ENCODE data around the gene DDC.
"Not testable (repeated sequence)": the region's sequence is repeated elsewhere in the genome, so short reads cannot be mapped to it uniquely, and the experiment has no call there.

The DDC gene

GRCh38 chr7:50479743-50480517 is 85.3 kb downstream of the DDC start:
- no peak for FAIRE-seq

- no peak for FAIRE-seq
Measured at GRCh38 chr7:50477640-50478039, 87.6 kb downstream of the DDC start.

DNA sequence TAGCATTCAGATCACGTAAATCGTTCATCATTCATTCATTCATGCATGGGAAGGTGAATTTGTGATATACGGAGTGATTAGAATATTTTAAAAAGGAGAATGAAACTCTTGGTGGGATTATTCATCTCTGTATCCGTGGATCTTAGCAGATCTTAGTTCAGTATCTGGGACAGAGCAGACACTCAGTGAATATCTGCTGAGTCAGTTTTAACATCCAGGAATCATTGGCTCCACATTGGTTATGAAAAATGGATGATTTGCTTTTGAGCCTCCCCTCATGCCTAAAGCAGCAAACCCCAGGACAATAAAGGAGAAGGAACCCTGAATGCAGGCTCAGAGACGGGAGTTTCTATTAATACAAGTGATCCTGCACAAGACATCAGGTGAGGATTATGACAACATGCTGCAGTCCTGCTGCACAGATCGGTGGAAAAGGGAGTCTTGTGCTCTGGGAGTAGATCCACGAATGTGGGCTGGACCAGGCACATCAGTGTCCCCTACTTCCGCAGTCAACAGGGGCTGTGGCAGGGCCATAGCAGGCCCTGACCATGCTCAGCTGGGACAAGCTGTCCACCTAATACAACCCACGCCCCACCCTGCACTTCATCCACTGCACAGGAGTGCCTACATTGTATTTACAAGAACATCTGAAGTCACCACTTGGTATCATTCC is 88.1 kb downstream of the DDC start:
- FAIRE-seq = no peak

DNA sequence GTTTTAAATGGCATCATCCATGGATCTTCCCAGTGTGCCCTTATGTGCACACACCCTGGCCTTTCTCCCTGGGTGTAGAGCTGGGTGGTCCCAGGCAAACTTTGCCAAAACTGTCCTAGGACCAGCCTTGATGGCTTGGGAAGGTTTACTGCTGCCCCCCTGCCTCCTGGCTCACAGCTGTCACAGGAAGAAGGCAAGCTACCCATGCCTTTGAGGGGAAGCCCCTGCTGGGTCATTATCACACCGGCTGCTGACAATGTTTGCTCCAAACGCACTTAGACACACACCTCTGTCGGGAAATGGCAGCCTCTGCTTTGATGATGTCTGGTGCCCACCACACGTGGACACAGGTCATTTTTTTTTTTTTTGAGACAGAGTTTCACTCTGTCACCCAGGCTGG is 89.9 kb downstream of the DDC start:
- FAIRE-seq = no peak

DNA sequence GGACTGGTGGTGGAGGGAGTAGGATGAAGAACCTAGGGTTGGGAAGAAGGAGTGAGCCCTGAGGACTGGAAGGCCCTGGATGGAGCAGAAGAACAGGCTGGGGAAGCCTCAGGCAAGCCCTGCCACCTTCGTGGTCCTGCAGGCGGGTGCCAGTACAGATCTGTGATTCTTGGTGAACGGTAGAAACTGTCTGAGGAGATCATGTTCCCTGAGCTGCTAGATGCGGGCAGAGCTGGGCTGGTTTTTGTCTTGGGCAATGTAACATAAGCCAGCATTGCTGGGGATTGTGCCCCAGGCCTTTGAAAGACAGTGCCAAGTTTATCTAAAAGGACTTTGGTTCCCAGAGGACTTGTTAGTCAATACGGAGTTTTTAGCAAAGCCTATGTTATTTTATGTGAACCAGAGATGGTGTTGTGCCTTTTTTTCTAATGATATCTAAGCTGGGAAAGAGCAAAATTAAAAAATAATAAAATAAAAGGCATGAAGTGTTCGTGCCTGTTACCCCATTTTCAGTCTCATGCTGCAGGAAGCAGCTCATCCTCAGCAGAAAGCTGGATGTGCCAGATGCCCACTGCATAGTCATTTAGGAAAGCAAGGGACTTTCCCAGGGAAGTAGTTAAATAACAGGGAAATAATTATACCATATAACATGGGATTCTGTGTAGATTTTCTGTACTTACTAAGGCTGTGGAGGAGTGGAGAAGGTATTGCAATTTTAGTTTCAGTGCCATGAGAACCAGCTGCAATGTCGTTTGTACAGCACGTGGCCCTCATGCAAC is 90.6 kb downstream of the DDC start:
- no peak for FAIRE-seq

GRCh38 chr7:50473531-50473930 is 91.7 kb downstream of the DDC start:
- no peak for FAIRE-seq

DNA sequence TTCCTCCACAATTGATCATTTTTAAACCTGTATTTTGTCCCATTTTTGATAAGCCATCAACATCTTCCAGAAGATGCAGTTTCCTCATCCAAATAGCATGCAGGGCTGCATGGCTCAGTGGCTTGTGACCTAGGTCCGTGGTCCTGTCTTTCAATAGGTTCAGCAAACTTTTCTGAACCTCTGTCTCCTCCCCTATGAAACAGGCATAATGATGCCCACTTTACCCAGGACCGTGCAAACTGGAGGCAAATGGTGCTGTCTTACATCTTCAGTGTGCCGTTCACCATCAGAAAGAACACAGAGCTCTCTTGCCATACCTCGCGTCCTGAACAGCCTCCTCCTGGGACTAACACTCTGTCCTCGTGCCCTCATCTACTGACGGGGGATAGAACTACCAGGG is 92.8 kb downstream of the DDC start:
- FAIRE-seq = no peak

DNA sequence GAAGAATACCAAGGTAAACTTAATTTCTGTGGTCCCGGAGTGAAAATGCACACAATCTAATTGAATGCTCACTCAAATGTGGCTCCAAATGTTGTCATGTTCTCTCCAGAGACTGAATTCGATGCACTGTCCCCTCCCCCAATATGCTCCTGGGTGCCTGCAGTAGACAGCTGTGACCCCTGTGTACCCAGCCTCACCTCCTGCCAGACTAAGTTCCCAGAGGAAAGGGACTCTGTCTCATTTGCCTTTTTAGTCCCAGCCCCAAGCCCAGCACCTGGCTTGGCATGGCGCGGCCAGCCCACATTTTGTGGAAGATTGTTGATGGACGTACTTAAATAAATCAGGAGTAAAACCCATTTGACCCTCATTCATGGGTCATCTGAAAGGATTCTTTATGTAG is 93.2 kb downstream of the DDC start:
- FAIRE-seq = no peak

DNA sequence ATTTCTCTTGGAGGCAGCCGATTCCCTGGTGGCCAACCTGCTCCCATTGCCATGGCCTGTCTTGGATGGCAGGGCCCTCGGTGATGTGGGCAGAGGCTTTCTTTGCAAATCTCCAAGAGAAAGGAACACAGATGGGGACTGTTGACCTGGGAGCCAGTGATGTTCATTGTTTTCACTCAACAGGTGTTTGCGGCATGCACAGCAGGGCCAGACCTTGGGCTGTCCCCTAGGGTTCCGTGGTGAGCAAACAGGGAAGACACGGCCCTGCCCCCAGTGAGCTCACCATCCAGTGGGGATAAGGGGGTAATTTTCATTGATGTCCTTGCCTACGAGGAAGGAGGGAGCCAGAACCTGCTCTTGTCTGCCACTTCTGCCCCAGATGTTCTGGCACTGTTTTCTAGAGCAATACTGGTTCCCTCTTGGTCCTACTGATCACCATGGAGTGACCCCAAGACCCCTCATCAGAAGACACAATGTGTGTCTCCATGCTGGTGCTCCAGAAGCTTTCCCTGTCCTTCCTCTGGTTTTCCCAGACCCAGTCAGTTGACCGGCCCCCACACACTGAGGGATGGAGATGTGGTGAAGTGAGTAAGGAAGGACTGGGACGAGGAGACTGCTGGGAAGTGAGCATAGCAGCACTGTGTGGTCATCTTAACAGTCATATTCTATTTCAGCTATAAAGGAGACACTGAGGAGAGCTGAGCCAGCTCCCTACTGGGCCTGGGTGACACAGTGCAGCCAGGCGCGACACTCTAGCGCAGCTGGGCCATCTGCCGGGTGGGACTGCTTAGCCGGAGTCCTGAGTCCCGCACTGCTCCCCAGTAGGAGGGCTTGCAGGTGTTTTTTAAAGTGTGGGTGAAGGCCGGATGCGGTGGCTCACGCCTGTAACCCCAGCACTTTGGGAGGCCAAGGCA is 94.7 kb downstream of the DDC start:
- no peak for FAIRE-seq

DNA sequence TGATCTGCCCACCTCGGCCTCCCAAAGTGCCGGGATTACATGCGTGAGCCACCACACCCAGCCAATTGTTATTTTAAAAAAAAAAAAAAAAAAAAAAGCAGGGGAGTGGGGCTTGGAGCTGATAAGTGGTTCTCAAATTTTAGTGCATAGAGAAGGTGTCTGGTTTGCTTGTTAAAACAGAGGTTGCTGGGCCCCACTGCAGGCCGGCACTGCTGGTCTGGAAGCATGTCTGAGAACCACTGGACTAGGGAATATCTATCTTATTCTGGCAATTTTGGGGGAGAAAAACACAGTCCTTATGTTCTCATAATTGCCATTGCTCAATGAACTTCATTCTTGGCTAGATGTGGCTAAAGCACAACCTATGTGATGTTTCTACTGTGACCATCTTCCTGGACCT is 96.0 kb downstream of the DDC start:
- FAIRE-seq = no peak

DNA sequence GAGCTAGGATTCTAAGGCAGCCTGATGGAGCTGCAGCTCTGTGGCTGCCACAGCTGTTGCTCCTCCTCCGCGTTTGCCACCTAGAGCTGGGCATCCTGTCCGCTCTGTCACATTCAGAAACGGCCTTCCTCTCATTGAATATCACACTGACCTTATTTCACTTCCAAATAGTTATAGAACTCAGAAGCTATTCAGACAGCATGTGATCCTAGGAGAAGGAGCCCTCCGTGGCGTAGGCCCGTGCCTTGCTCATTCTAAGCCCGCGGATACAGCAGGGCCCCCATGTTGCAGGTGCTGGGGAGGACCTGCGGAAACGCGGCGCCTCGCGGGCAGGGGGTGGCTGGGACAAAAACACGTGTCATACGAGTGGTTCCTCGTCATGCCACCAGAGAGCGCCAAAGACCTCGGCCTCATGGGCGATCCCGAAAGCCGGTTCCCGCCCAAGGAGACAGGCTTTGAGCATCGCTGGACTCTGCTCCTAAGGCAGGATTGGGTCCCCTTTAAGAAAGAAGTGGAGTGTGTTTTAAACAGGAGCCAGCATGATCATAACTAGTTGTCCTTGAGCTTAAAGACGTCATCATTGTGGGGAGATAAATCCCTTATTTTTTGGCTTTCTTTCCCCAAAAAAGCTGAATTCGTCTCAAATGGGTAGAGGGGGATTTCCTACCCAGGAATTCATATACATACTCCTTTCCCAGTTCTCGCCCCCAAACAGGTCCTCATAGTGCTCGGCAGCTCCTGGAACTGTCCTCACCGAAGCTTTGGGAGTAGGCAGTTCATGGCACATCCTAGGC is 97.2 kb downstream of the DDC start:
- no peak for FAIRE-seq

GRCh38 chr7:50466815-50467585 is 98.2 kb downstream of the DDC start:
- no peak for FAIRE-seq

- FAIRE-seq = no peak
Measured at GRCh38 chr7:50463035-50463434, 102.2 kb downstream of the DDC start.

GRCh38 chr7:50462361-50462760 is 102.8 kb downstream of the DDC start:
- no peak for FAIRE-seq

DNA sequence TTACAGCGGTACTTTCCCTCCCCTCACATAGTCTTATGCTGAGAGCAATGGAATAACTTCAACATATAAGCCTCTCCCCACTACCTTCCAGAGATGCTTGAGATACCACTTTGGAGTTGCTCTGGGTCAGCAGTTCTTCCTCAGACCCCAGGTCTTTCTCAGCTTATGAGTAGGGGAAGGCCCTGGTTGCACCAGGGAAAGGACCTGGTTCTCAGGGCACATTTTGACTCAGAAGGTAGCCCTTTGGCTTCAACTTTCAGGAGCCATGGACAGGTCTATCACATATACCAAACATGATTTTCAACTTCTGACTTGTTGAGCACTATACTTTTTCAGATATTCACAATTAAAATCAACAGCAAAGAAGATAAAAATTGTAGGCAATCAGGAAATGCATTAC is 103.5 kb downstream of the DDC start:
- FAIRE-seq = no peak

DNA sequence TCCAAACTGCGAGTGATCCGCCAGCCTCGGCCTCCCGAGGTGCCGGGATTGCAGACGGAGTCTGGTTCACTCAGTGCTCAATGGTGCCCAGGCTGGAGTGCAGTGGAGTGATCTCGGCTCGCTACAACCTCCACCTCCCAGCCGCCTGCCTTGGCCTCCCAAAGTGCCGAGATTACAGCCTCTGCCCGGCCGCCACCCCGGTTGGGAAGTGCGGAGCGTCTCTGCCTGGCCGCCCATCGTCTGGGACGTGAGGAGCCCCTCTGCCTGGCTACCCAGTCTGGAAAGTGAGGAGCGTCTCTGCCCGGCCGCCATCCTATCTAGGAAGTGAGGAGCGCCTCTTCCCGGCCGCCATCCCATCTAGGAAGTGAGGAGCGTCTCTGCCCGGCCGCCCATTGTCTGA is 106.0 kb downstream of the DDC start:
- not testable (repeated sequence) for FAIRE-seq

- FAIRE-seq = not testable (repeated sequence)
Measured at GRCh38 chr7:50458651-50459050, 106.6 kb downstream of the DDC start.

DNA sequence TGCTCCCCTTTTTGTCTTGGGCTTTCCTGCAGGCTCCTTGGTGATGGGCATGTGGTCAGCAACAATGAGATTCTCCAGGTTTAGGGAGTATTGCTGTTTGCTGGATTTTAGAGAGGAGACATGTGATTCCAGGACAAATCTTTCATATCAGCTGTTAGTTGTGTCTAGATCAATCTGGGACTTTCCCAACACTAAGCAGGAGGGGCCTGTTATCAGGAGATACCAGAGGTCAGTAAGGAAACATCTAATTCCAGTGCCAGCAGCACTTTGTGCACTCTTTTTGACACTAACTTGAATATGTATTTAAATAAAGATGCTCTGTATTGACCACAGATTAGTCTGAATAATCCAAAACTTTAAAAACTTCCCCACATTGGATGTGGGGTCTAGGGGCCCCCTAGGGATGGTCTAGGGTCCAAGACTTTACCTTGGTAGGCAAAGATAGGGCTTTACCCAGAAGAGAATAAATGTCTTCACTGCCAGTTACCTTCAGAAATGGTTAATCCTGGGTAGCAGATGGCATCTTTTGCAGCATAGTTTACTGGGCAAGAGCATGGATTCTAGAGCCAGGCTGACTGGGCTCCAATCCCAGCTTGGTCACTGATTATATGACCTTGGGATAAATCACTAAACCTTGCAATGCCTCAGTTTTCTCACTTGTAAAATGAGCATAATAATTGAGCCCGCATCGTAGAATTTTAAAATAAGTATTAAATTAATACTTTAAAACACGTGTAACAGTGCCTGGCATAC is 108.7 kb downstream of the DDC start:
- no peak for FAIRE-seq

GRCh38 chr7:50455658-50456057 is 109.5 kb downstream of the DDC start:
- no peak for FAIRE-seq

- no peak for FAIRE-seq
Measured at GRCh38 chr7:50454968-50455367, 110.2 kb downstream of the DDC start.
